Lower leg skin (tissue), 3 donors: ENCODE results near the gene DNAH9.

Source experiments
- POLR2A ChIP-seq, 2 donors: fragments of 450-650 bp; IDR thresholded peaks; one replicate each; pipeline ENCODE4 v1.6.1; 2016 to 2017; ENCODE audit warnings: antibody characterized with exemption in 2 of 2, mild to moderate bottlenecking in 1 of 2, moderate library complexity in 1 of 2
- TF ChIP-seq, protein P1 (sequence below), 3 donors: fragments of 450-650 bp; IDR thresholded peaks; one replicate each; pipeline ENCODE4 v1.5.1; 2016; ENCODE audit warnings: antibody characterized with exemption in 3 of 3, mild to moderate bottlenecking in 3 of 3, moderate library complexity in 2 of 3

DNA sequence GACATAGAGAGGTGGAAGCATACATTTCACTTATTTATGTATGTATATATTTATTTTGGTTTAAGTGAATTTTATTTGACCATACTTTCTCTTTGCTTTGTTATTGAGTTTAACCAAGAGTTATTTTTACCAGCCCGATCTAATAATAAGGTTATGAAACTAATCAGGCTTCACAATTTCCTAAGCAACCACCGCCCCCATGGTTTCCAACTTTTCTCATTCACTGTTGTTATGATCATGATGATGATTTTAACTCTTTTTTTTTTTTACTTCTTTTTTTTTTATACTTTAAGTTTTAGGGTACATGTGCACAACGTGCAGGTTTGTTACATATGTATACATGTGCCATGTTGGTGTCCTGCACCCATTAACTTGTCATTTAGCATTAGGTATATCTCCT lies 30.6 kb downstream of the DNAH9 start:
- TF ChIP-seq, protein P1, sequence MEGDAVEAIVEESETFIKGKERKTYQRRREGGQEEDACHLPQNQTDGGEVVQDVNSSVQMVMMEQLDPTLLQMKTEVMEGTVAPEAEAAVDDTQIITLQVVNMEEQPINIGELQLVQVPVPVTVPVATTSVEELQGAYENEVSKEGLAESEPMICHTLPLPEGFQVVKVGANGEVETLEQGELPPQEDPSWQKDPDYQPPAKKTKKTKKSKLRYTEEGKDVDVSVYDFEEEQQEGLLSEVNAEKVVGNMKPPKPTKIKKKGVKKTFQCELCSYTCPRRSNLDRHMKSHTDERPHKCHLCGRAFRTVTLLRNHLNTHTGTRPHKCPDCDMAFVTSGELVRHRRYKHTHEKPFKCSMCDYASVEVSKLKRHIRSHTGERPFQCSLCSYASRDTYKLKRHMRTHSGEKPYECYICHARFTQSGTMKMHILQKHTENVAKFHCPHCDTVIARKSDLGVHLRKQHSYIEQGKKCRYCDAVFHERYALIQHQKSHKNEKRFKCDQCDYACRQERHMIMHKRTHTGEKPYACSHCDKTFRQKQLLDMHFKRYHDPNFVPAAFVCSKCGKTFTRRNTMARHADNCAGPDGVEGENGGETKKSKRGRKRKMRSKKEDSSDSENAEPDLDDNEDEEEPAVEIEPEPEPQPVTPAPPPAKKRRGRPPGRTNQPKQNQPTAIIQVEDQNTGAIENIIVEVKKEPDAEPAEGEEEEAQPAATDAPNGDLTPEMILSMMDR (IDR thresholded peaks at IDR 0.05): no peak
- TF ChIP-seq POLR2A (IDR thresholded peaks at IDR 0.05): no peak
